A172 (cell line): ENCODE data around the gene ZNF622. TPM values are rescaled to one million over a fixed set of nuclear protein-coding genes. Genes with fewer than 3 reads are reported as not detected.
"Not testable (repeated sequence)": the region's sequence is repeated elsewhere in the genome, so short reads cannot be mapped to it uniquely, and the experiment has no call there.

Experiments
- DNase-seq: peaks from one replicate; pipeline ENCODE4 v3.0.0-alpha.2; 2015; ENCODE audit warnings: low spot score
- total RNA-seq: library from RNA; depleted of rRNA; stranded (reverse); fragments of >200 nt; shearing (Covaris generic); gene quantifications from 2 replicates; pipeline ENCODE4 v1.2.3, GENCODE V29; 2014

Gene ZNF622
- total RNA-seq, 1 experiment from 2014 or later: 73.0 TPM

- no peak for DNase-seq
Measured at GRCh38 chr5:16480821-16481538, 15.4 kb upstream of the ZNF622 start.

- DNase-seq: no peak
Measured at GRCh38 chr5:16480144-16480543, 14.5 kb upstream of the ZNF622 start.

DNA sequence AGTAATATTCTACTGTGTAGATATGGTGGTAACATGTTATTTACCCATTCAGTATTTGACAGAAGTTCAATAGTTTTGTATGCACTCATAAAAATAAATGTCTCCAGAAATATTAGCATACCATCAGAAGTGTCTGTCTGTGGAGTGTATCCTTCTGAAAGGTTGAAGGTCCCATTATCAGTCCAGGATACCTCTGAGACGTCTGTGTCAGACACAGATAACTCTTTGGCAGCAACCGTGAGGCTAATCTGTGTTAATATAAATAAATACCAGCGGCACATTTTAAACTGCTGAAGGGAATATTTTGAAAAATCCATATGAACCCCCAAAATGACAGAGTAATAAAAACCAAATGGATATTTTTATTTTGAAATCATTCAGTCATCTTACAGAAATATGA is 11.9 kb upstream of the ZNF622 start:
- DNase-seq: no peak

- not testable (repeated sequence) for DNase-seq
Measured at GRCh38 chr5:16476417-16476816, 10.8 kb upstream of the ZNF622 start.

GRCh38 chr5:16471387-16471786 is 5.8 kb upstream of the ZNF622 start:
- DNase-seq: no peak

DNA sequence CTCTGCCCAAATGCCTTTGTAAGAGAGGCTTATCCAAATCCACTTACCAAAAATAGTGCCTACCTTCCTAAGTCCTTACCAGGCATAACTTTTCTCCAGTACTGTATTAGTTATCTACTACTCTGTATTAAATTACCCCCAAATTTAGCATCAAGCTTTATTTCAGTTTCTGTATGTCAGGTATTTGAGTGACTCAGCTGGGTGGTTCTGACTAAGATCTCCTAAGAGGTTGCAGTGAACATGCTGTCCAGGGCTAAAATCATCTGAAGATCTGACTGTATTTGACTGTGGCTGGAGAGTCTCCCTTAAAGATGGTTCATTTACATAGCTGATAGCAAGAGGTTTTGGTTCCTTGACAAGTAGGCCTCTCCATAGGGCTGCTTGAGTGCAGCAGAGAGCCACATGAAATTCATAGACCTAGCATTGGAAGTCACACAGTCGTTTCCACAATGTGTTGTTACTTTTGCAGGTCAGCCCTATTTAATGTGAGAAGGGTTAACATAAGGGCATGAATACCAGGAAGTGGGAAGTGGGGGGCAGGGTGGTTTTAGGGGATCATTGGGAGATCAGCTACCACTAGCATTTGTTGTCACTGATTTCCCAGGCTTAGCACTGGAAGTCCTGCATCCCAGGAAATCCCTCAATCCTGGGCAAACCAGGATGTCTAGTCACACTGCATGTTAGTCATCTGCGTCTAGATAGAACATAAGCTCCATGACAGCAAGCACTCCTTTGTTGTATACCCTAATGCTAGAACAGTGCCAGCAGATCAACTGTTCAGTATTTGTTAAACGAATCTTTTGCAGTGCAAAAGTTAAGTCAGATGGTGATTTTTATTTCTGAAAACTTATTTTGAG is 2.0 kb upstream of the ZNF622 start:
- DNase-seq: peak; percentile 60

DNA sequence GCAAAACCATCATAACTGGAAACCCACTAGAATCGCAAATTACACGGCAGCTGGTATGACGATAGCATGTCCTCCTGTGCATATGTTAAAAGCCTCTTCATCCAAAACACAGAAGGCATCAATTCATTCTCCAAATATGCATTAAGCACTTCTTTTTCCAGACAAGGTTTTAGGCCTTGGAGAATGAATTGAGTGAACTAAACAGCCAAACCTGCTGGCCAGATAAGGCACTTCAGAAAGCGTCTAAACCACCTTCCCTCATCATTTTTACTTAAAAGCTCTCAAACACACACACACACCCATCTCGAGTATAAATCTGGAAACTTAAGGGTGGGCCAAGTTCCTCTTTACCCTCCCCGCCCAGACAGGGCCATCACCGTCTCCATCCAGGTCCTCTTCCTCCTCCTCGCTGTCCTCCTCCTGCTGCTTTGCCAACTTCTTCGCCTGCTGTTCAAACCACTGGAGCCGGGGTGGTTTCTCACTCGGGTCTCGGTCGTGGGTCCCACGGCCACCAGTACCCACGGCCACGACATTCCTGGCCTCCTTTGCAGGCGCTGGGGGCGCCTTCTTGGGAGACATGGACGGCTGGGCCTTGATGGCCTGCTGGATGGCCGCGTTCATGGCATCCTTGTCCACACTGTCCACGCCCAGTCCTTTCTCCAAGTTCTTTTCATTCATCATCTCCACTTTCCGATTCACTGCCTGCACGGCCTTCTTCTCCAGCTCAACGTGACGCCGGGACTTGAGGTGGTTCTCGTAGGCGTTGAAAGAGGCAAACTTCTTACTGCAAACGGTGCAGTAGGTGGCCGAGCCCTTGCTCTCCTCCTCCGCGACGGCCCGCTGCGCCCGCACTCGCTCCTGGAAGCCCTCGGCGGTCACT is 696 bp downstream of the ZNF622 start:
- no peak for DNase-seq

DNA sequence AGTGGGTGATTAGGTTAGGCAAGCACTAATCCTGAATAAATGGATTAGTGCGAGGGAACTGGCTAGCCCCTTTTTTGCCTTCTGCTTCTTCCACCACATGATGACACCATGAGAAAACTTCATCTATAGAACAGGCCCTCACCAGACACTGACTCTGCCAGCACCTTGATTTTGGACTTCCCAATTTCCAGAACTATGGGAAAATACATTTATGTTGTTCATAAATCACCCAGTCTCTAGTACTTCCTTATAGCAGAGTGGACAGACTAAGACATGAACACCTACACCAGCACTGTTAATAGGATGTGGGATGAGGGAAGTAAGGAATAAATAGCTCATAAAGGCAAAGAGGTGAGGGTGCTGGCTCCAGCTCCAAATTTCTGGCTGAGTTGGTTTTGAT is 1.4 kb downstream of the ZNF622 start:
- DNase-seq: no peak

DNA sequence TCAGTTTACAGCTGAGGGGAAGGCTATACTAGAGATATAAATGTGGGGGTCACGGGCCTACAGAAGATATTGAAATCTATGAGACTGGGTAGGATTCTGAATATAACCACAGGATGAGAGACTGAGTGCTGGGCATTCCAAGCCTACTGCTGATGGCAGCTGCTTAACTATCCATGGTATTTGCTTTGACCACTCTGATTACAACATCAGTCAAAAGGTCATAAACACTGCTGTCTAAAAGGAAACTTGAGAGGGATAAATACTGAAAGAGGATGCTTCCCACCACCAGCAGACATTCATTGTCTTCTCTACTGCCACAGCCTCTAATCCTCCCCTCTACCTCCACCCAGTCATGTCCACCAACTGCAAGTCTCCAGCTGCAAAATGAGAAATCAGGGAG is 3.8 kb downstream of the ZNF622 start:
- DNase-seq: peak; percentile 45

DNA sequence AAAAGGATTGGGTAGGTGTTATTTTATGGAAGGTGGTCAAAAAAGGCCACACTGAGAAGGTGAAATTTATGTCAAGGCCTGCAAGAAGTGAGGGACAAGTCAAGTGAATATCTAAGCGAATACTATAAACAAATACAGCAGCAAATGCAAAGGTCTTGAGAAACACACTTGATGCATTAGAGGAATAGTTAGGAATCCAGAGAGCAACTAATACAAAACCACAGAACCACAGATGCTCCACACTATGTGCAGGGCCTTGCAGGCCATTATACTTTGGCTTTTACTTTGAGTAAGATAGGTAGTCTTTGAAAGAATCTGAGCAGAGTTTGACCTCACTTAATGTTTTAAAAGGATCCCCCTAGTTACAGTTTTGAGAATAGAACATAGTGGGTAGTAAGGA is 4.6 kb downstream of the ZNF622 start:
- no peak for DNase-seq

DNA sequence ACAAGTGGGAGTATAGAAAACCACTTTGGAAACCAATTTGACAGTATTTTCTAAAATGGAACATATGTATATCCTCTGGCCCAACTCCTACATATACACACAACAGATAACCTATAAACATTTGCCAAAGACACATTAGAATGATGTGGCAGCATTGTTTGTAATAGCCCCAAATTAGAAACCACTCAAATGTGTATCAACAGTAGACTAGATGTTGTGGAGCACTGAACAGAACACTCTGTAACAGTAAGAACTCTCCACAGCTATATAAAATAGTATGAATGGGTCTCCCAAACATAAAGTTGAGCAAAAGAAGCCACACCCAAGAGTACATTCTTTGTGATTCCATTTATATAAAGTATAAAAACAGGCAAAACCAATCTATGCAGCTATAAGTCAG is 6.1 kb downstream of the ZNF622 start:
- no peak for DNase-seq

DNA sequence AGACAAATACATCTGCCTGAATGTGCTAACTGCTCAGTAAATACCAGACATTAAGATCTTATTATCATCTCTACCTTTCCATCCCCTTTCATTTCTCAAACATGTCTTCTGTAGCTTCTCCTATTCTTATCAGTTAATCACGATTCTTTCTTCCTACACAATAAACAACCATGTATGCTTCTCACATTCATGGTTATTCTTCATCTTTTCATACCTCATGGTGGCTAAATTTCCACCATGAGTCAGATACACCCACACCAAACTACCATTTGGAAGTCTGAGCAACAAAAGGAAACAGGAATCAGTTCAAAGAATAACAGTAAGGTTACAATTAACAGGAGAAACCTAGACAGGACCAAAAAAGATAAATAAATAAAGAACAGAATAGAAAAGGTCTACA is 7.7 kb downstream of the ZNF622 start:
- no peak for DNase-seq

DNA sequence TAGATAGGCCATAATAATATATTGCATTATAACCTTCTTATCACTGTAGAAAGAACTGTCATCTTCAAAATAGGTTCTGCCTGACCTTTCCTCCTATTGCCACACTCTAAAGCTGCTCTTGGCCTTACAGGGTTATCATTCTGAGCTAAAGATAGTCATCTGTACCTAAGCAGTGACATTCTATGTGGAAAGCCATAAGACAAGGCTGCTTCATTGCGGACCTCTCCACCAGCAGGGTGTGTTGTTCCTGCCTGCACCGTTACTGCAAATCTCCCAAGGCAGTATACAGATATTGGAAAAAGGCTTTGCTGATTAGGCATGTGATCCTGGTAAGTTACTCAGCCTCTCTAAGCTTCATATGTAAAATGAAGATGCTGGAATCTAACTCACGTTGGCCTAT is 8.1 kb downstream of the ZNF622 start:
- no peak for DNase-seq

GRCh38 chr5:16456103-16456832 is 9.3 kb downstream of the ZNF622 start:
- DNase-seq: peak; percentile 80

DNA sequence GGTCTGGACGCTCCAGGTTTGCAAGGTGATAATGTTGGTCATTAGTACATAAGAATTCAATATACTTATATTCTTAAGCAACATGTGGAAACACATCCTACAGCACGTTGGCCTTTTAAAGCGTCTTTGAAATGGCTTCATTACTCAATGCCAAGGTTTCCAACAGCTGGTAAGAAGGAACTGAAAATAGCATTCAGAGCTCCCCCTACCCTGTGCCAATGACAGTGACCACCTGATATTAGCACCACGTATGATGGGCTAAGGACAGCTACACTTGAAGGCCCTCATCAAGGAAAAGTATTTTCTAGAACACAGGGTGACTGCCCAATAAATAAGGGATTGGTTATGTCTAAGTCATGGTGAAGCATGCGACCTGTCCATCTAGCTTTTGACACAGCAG is 9.9 kb downstream of the ZNF622 start:
- no peak for DNase-seq

GRCh38 chr5:16454686-16455085 is 10.9 kb downstream of the ZNF622 start:
- no peak for DNase-seq

- no peak for DNase-seq
Measured at GRCh38 chr5:16453609-16454008, 12.0 kb downstream of the ZNF622 start.

GRCh38 chr5:16450163-16450562 is 15.4 kb downstream of the ZNF622 start:
- no peak for DNase-seq

- DNase-seq: no peak
Measured at GRCh38 chr5:16446993-16447392, 18.6 kb downstream of the ZNF622 start.

DNA sequence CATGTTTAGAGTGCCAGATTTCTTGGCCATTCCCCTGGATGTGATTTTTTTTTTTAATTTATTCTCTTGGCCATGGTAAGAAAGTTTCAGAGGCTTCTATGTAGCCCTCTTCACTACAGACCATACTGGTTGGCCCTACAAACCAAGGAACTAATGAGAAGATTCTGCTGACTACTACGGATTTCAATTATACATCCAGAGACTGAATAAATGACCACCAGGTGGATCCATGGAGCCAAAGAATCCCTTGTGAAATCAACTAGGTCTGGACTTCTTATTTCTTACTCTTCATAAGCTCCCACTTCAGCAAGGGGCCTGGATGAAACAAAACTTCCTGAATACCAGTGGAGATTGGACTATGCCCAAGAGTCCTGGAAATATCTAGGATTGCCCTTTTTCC is 27.6 kb downstream of the ZNF622 start:
- no peak for DNase-seq

DNA sequence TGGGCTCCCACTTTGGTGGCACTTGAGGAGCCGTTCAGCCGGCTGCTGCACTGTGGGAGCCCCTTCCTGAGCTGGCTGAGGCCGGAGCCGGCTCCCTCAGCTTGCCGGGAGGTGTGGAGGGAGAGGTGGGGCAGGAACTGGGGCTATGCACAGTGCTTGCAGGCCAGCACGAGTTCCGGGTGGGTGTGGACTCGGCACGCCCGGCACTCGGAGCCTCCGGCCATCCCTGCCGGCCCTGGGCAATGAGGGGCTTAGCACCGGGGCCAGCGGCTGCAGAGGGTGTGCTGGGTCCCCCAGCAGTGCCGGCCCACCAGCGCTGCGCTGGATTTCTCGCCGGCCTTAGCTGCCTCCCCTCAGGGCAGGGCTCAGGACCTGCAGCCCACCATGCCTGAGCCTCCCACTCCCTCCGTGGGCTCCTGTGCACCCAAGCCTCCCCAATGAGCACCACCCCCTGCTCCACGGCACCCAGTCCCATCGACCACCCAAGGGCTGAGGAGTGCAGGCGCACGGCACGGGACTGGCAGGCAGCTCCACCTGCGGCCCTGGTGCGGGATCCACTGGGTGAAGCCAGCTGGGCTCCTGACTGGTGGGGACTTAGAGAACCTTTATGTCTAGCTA is 29.4 kb downstream of the ZNF622 start:
- DNase-seq: not testable (repeated sequence)
